ENCODE results near the gene NKX2-2. TPM values are rescaled to one million over a fixed set of nuclear protein-coding genes. Genes with fewer than 3 reads are reported as not detected.

NKX2-2 gene
- total RNA-seq, 1 experiment from 2014 or later = not detected

- no peak overlapping the region for H3K27ac Mint-ChIP-seq (ENCODE audit: unreplicated experiment)
- H3K4me3 Mint-ChIP-seq (ENCODE audit: unreplicated experiment) = no peak overlapping the region
- no peaks in the 10 kb centered on the region; the same call in 1 of the 2 replicates for H3K9me3 ChIP-seq
- H3K27me3 ChIP-seq (replicated peaks; ENCODE audit: control insufficient read depth, insufficient read depth, low read length) = no peaks in the 10 kb centered on the region
- no peaks in the 10 kb centered on the region for H3K36me3 Mint-ChIP-seq (ENCODE audit: insufficient read depth, unreplicated experiment)
- BruUV-seq (replicated peaks) = no TSS peak
- no peaks in the 10 kb centered on the region for H3K36me3 ChIP-seq (ENCODE audit: control insufficient read depth, insufficient read depth, low read length)
- ChIA-PET POLR2A (no interaction called here), CTCF (interaction anchor here (0.6 kb wide), 1 partner anchor 88 kb away, joined by 6 read pairs; no protein-coding TSS in a partner anchor)
- peaks cover 3% of the 10 kb centered on the region for H3K27me3 Mint-ChIP-seq (ENCODE audit: insufficient read depth, unreplicated experiment)
- H3K4me1 Mint-ChIP-seq (ENCODE audit: low read depth, unreplicated experiment) = no peaks in the 10 kb centered on the region
- H3K9me3 Mint-ChIP-seq (ENCODE audit: unreplicated experiment) = peaks cover 9% of the 10 kb centered on the region
- peaks cover 13% of the 10 kb centered on the region for H3K4me1 ChIP-seq
- no peak for DNase-seq
- no peak for TF ChIP-seq CTCF (IDR thresholded peaks at IDR 0.05; ENCODE audit: insufficient read depth in 1 of 2, low read depth in 1 of 2, low read length in 1 of 2, severe bottlenecking in 1 of 2, unreplicated experiment in 1 of 2)
- intact Hi-C loops (cut with micrococcal nuclease; ENCODE audit: unreplicated experiment) = loop anchor here (5.0 kb wide), 1 partner anchor 457 kb away; no protein-coding TSS in a partner anchor
- no peak overlapping the region for H3K4me3 ChIP-seq (ENCODE audit: low read depth, low read length)
Measured at GRCh38 chr20:21509079-21509596, 4.7 kb downstream of the NKX2-2 start.

GRCh38 chr20:21508230-21509078, 5.4 kb downstream of the NKX2-2 start:
- TF ChIP-seq CTCF (IDR thresholded peaks at IDR 0.05; ENCODE audit: insufficient read depth in 1 of 2, low read depth in 1 of 2, low read length in 1 of 2, severe bottlenecking in 1 of 2, unreplicated experiment in 1 of 2) = no peak
- ChIA-PET POLR2A (no interaction called here), CTCF (interaction anchor here (0.6 kb wide), 1 partner anchor 89 kb away, joined by 6 read pairs; no protein-coding TSS in a partner anchor)
- intact Hi-C loops (cut with micrococcal nuclease; ENCODE audit: unreplicated experiment) = loop anchor here (5.0 kb wide), 1 partner anchor 456 kb away; no protein-coding TSS in a partner anchor
- Histone ChIP-seq H3K4me3 (ENCODE audit: low read depth, low read length) (no peak overlapping the region), H3K9me3 (no peaks in the 10 kb centered on the region; the same call in 1 of the 2 replicates), H3K36me3 (ENCODE audit: control insufficient read depth, insufficient read depth, low read length) (no peaks in the 10 kb centered on the region), H3K4me1 (peaks cover 13% of the 10 kb centered on the region), H3K27me3 (replicated peaks; ENCODE audit: control insufficient read depth, insufficient read depth, low read length) (no peaks in the 10 kb centered on the region)
- Mint-ChIP-seq H3K9me3 (ENCODE audit: unreplicated experiment) (peaks cover 9% of the 10 kb centered on the region), H3K36me3 (ENCODE audit: insufficient read depth, unreplicated experiment) (no peaks in the 10 kb centered on the region), H3K27me3 (ENCODE audit: insufficient read depth, unreplicated experiment) (peaks cover 3% of the 10 kb centered on the region), H3K4me1 (ENCODE audit: low read depth, unreplicated experiment) (no peaks in the 10 kb centered on the region), H3K27ac (ENCODE audit: unreplicated experiment) (no peak overlapping the region), H3K4me3 (ENCODE audit: unreplicated experiment) (no peak overlapping the region)
- DNase-seq = no peak
- no TSS peak for BruUV-seq (replicated peaks)

GRCh38 chr20:21507400-21508229, 6.2 kb downstream of the NKX2-2 start:
- no TSS peak for BruUV-seq (replicated peaks)
- Histone ChIP-seq H3K4me3 (ENCODE audit: low read depth, low read length) (no peak overlapping the region), H3K9me3 (no peaks in the 10 kb centered on the region), H3K4me1 (peaks cover 13% of the 10 kb centered on the region), H3K27me3 (replicated peaks; ENCODE audit: control insufficient read depth, insufficient read depth, low read length) (no peaks in the 10 kb centered on the region), H3K36me3 (ENCODE audit: control insufficient read depth, insufficient read depth, low read length) (no peaks in the 10 kb centered on the region)
- Mint-ChIP-seq H3K4me3 (ENCODE audit: unreplicated experiment) (no peak overlapping the region), H3K9me3 (ENCODE audit: unreplicated experiment) (peaks cover 9% of the 10 kb centered on the region), H3K4me1 (ENCODE audit: low read depth, unreplicated experiment) (no peaks in the 10 kb centered on the region), H3K27me3 (ENCODE audit: insufficient read depth, unreplicated experiment) (peaks cover 3% of the 10 kb centered on the region), H3K36me3 (ENCODE audit: insufficient read depth, unreplicated experiment) (no peaks in the 10 kb centered on the region), H3K27ac (ENCODE audit: unreplicated experiment) (no peak overlapping the region)
- CTCF ChIA-PET = interaction anchor here (2.5 kb wide), 1 partner anchor 664 kb away, joined by 9 read pairs; no protein-coding TSS in a partner anchor
- intact Hi-C loops (cut with micrococcal nuclease; ENCODE audit: unreplicated experiment) = loop anchor here (5.0 kb wide), 1 partner anchor 455 kb away; no protein-coding TSS in a partner anchor
- TF ChIP-seq CTCF (IDR thresholded peaks at IDR 0.05; ENCODE audit: insufficient read depth in 1 of 2, low read depth in 1 of 2, low read length in 1 of 2, severe bottlenecking in 1 of 2, unreplicated experiment in 1 of 2) = no peak
- POLR2A ChIA-PET = no interaction called here
- DNase-seq = no peak
